Measurements from ENCODE around the gene CTRL.

CTRL gene

GRCh38 chr16:67966549-67967182 lies 35.0 kb upstream of the CTRL start:
- H3K9ac ChIP-seq (ENCODE audit: low read depth, low read length) = peak overlapping the region; percentile 76; the same call in 1 of the 2 replicates

GRCh38 chr16:67965668-67966548 lies 34.2 kb upstream of the CTRL start:
- H3K4me1 ChIP-seq (ENCODE audit: insufficient read depth, low read length) = peaks cover 31% of the 10 kb centered on the region
- no peaks in the 10 kb centered on the region for H3K9me3 ChIP-seq (ENCODE audit: control insufficient read depth, insufficient read depth, low read length)
- H3K36me3 ChIP-seq (ENCODE audit: insufficient read depth, low read length) = peaks cover 29% of the 10 kb centered on the region
- H3K9ac ChIP-seq (ENCODE audit: low read depth, low read length) = peak overlapping the region; percentile 76; the same call in 1 of the 2 replicates

More at GRCh38 chr16:67966549-67967182, 35.0 kb upstream of the CTRL start:
- Histone ChIP-seq H3K36me3 (ENCODE audit: insufficient read depth, low read length) (peaks cover 24% of the 10 kb centered on the region), H3K4me1 (ENCODE audit: insufficient read depth, low read length) (peaks cover 31% of the 10 kb centered on the region), H3K9me3 (ENCODE audit: control insufficient read depth, insufficient read depth, low read length) (no peaks in the 10 kb centered on the region)

GRCh38 chr16:67964477-67965131 lies 32.9 kb upstream of the CTRL start:
- Histone ChIP-seq H3K9ac (ENCODE audit: low read depth, low read length) (no peak overlapping the region; the same call in 1 of the 2 replicates), H3K9me3 (ENCODE audit: control insufficient read depth, insufficient read depth, low read length) (no peaks in the 10 kb centered on the region), H3K4me1 (ENCODE audit: insufficient read depth, low read length) (peaks cover 31% of the 10 kb centered on the region), H3K36me3 (ENCODE audit: insufficient read depth, low read length) (peaks cover 33% of the 10 kb centered on the region)

GRCh38 chr16:67963662-67964321 lies 32.1 kb upstream of the CTRL start:
- Histone ChIP-seq H3K36me3 (ENCODE audit: insufficient read depth, low read length) (peaks cover 33% of the 10 kb centered on the region), H3K9ac (ENCODE audit: low read depth, low read length) (peak overlapping the region; percentile 39; the same call in 1 of the 2 replicates), H3K4me1 (ENCODE audit: insufficient read depth, low read length) (peaks cover 31% of the 10 kb centered on the region), H3K9me3 (ENCODE audit: control insufficient read depth, insufficient read depth, low read length) (no peaks in the 10 kb centered on the region)

DNA sequence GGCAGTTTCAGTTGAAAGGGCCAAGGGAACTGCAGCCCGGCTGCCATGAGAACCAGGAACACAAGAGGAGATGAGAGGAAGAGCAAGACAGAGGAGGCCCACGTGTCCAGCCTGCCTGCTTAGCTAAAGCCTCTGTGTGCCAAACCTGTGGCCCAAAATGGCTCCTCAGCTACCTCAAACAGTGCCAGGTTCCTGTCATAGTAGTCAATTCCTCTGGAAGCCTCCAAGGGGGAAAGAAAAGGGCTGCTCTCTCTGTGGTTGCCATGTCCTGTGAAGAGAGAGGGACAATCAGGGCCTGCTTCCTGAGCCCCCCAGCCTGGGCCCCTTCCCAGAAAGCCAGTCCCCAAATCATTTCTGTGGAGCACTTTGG lies 31.6 kb upstream of the CTRL start:
- peaks cover 31% of the 10 kb centered on the region for H3K4me1 ChIP-seq (ENCODE audit: insufficient read depth, low read length)
- H3K9ac ChIP-seq (ENCODE audit: low read depth, low read length) = peak overlapping the region; percentile 39; the same call in 1 of the 2 replicates
- H3K36me3 ChIP-seq (ENCODE audit: insufficient read depth, low read length) = peaks cover 36% of the 10 kb centered on the region
- no peaks in the 10 kb centered on the region for H3K9me3 ChIP-seq (ENCODE audit: control insufficient read depth, insufficient read depth, low read length)

GRCh38 chr16:67962135-67962534 lies 30.5 kb upstream of the CTRL start:
- peaks cover 40% of the 10 kb centered on the region for H3K36me3 ChIP-seq (ENCODE audit: insufficient read depth, low read length)
- H3K9me3 ChIP-seq (ENCODE audit: control insufficient read depth, insufficient read depth, low read length) = no peaks in the 10 kb centered on the region
- H3K9ac ChIP-seq (ENCODE audit: low read depth, low read length) = no peak overlapping the region
- peaks cover 30% of the 10 kb centered on the region for H3K4me1 ChIP-seq (ENCODE audit: insufficient read depth, low read length)

- Histone ChIP-seq H3K9me3 (ENCODE audit: control insufficient read depth, insufficient read depth, low read length) (no peaks in the 10 kb centered on the region), H3K4me1 (ENCODE audit: insufficient read depth, low read length) (peaks cover 25% of the 10 kb centered on the region), H3K9ac (ENCODE audit: low read depth, low read length) (no peak overlapping the region), H3K36me3 (ENCODE audit: insufficient read depth, low read length) (peaks cover 40% of the 10 kb centered on the region)
Measured at GRCh38 chr16:67961551-67961957, 29.9 kb upstream of the CTRL start.

DNA sequence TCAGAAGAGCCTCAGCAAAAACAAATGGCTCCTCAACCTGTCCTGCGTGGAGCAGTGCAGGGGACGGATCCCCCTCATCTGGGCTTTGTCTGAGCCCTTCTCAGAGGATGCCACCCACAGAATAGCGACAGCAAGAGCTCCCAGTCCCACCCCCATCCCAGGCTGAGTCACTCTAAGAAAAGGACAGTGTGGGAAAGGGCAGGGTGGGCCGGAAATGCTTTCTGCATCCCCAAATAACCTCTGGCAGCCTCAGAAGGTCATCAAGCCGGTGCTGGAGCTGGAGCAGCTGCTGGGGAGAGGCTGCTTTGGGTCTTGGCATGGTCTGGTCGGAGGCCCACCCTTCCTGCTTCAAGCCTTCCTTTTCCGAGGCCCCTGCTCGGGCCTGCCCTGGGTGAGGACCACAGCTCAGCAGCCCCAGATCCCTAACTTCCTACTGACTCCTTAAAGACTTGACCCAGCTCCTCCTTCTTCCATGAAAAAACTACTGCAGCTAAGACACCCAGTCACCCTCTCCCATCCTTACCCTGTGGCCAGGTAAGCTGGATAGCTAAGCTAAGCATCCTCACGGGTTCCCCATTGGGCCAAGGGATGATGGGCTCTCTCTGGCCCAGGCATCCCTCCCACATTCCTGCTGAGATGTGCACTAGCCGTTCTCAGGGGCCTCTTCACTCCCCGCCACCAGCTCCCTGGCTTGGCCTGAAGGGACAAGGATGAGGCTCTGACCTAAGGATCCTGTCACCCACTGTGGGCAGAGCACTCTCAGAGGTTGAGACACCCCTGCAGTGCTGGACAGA lies 28.1 kb upstream of the CTRL start:
- Histone ChIP-seq H3K4me1 (ENCODE audit: insufficient read depth, low read length) (peaks cover 7% of the 10 kb centered on the region; the same call in 1 of the 2 replicates), H3K9me3 (ENCODE audit: control insufficient read depth, insufficient read depth, low read length) (no peaks in the 10 kb centered on the region), H3K9ac (ENCODE audit: low read depth, low read length) (no peak overlapping the region), H3K36me3 (ENCODE audit: insufficient read depth, low read length) (peaks cover 33% of the 10 kb centered on the region)

DNA sequence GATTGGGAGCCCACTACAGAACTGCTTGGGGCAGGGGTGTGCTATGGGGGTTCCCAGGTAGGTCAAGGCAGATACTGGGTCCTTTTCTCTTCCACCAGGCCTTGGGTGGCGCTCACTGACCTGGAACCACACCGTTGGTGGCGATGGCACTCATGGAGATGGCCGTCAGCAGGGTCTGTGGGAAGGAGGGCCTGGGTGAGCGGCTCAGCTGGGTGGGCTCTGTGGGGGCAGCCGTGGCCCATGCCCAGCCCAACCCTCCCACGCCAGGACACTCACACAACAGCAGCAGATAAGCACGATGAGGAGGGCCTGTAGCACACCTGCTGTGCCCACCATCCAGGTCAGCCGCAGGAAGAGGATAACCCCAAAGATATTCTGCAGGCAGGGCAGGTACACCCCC lies 26.0 kb upstream of the CTRL start:
- no peak overlapping the region for H3K9ac ChIP-seq (ENCODE audit: low read depth, low read length)
- peaks cover 34% of the 10 kb centered on the region for H3K36me3 ChIP-seq (ENCODE audit: insufficient read depth, low read length)
- no peaks in the 10 kb centered on the region for H3K9me3 ChIP-seq (ENCODE audit: control insufficient read depth, insufficient read depth, low read length)
- no peaks in the 10 kb centered on the region for H3K4me1 ChIP-seq (ENCODE audit: insufficient read depth, low read length)

GRCh38 chr16:67954421-67955196 lies 22.9 kb upstream of the CTRL start:
- no peaks in the 10 kb centered on the region for H3K4me1 ChIP-seq (ENCODE audit: insufficient read depth, low read length)
- no peak overlapping the region for H3K9ac ChIP-seq (ENCODE audit: low read depth, low read length)
- H3K36me3 ChIP-seq (ENCODE audit: insufficient read depth, low read length) = peaks cover 26% of the 10 kb centered on the region
- H3K9me3 ChIP-seq (ENCODE audit: control insufficient read depth, insufficient read depth, low read length) = no peaks in the 10 kb centered on the region

DNA sequence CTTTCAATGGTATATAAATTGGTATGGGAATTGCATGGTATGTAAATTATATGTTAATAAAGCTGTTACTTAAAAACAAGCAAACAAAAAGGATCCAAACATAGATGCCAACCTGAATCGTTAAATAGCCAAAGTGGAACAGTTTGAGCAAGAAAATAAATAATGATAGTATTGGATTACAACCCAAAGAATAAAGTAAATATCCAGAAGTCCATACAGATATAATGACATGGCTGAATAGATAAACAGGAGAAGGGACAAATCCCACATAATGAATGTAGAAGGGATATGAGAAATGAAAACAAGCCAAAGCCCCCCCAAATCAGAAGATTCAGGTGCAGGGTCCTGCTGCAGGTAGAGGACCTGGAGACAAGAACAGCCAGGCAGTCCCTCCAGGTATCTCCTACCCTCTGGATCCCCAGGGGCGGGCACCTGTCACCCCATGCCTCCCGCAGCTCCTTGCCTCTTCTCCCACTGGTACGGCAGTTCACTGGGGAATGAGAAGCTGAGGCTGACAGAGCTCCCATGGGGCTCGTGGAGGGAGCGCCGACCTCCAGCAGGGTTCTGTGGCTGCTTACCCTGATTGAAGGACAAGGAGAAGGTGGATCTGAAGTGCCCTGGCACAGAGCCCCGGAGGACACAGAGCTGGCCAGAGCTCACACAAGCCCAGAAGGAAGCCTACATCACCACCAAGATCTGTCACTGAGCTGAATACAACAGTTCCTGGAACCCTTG lies 22.1 kb upstream of the CTRL start:
- Histone ChIP-seq H3K4me1 (ENCODE audit: insufficient read depth, low read length) (no peaks in the 10 kb centered on the region), H3K9ac (ENCODE audit: low read depth, low read length) (no peak overlapping the region), H3K9me3 (ENCODE audit: control insufficient read depth, insufficient read depth, low read length) (no peaks in the 10 kb centered on the region), H3K36me3 (ENCODE audit: insufficient read depth, low read length) (peaks cover 32% of the 10 kb centered on the region)

- Histone ChIP-seq H3K4me1 (ENCODE audit: insufficient read depth, low read length) (no peaks in the 10 kb centered on the region), H3K9ac (ENCODE audit: low read depth, low read length) (no peak overlapping the region), H3K9me3 (ENCODE audit: control insufficient read depth, insufficient read depth, low read length) (no peaks in the 10 kb centered on the region), H3K36me3 (ENCODE audit: insufficient read depth, low read length) (peaks cover 33% of the 10 kb centered on the region)
Measured at GRCh38 chr16:67951485-67951884, 19.8 kb upstream of the CTRL start.

Measured in ES-I3 (cell line).